GM21360 (cell line): ENCODE data around the gene TBX1.
"Not testable (repeated sequence)": the region's sequence is repeated elsewhere in the genome, so short reads cannot be mapped to it uniquely, and the experiment has no call there.

ENCODE experiments used
- ATAC-seq: cut with Tn5 transposase; IDR thresholded peaks from one replicate; pipeline ENCODE4 v1.9.1; 2021; ENCODE audit warnings: mild to moderate bottlenecking, moderate library complexity; ENCODE audit not compliant: unreplicated experiment

The TBX1 gene

DNA sequence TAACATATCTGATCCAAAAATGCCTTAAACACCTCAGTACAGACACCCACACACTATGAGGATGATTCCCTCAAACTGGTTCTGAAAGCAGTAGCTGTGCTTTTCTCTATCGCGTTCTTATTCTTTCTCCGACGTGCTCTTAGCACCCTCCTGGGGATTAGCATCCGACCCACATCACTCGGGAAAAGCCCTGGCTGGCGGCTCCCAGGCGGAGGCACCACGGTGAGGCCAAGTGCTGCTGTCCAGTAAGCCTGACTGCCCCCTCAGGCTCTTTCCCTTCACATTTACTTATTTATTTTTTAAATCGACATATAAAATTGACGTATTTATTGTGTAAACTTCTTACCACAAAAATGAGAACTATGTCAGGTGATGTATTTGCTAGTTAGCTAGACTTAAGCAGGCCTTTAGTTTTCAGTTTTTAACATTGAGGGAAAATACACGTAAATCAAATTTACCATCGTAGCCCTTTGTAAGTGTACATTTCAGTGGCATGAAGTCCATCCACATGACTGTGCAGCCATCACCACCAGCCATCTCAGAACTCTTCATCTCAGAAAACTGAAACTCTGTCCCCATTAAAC is 19.2 kb downstream of the TBX1 start:
- ATAC-seq, result no peak

DNA sequence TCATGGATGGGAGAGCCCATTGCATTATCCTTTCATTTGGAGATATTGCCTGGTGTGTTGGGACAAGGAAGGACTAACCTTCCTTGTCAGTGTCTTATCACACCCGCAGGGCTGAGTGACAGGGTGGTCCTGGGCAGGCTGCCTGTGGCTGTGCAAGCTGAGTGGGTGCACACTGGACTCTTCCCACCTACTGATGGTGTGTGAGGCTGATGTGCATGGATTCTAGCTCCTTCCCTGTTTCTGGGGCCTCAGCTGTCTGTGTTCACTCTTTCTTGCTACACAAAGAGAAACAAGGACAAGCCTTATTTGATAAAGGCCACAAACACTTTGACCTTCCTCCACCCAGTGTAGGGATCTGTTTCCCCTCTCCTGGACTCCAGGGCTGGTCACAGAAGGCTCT is 22.0 kb downstream of the TBX1 start:
- ATAC-seq, result no peak

DNA sequence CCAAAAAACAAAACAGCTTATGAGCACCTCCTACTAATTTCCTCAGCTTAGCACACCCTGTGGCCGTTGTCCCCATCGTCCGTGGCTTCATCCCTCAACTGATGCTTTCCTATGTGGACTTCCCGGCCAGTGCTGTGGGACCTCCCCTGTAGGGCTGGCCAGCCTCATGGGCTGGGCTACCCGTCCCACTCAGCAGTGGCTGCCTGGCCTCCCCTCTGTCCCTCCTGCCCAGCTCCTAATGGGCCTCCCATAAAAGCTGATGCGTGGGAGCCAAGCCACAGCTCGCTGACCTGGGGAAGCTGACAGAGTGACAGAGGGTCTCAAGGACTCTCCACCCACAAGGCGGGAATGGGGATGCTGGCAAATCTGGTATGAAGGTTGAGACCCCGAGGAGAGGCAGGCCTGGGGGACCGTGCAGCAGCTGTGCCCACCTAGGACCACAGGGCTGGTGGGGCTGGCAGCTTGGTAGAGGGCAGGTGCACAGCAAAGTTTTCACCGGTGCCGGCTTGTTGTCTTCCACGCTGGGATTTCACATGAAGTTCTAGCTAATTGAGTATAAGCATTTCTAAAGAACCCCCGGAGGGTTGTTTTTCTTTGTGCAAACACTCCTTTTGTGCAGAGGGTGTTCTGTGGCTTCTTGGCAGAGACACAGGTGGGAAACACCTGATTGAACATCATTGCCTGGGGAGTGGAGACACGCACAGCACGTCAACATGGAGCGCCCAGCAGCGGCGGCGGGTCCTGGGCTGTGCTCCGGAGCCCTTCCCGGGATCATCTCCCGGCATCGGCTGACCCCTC is 23.2 kb downstream of the TBX1 start:
- ATAC-seq, result no peak

DNA sequence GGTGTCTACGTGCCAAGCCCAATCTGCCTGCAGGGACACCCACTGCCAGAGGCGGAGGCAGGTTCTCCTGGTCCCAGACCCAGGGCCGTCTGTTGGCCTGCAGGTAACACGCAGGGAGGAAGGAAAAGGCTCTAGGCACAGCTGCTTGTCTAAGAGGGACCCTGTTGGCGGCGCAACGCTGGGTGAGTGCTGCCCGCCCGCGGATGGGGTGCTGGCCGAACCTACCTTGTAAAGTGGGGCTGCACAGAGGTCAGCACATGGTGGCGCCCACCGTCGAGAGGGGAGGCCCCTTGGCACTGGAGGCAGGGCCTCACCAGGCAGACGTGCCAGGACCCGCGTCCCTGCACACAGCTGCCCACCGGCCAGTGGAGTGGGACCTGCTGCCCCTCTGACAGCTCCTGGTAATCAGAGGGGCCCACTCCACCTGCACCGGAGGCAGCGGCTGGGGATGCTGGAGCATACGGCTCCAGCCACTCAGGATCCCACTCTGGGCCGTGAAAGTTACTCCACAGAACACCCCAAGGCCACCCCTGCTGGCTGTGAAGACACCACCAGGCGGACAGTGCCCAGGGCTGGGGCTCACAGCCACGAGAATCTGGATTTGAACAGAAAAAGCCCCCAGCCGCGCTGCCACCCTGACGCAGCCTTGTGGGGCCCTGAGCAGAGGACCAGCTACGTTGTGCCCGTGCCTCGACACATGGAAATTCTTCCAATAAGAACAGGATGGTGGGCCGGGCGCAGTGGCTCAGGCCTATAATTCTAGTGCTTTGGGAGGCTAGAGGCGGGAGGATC is 24.0 kb downstream of the TBX1 start:
- ATAC-seq, result no peak

DNA sequence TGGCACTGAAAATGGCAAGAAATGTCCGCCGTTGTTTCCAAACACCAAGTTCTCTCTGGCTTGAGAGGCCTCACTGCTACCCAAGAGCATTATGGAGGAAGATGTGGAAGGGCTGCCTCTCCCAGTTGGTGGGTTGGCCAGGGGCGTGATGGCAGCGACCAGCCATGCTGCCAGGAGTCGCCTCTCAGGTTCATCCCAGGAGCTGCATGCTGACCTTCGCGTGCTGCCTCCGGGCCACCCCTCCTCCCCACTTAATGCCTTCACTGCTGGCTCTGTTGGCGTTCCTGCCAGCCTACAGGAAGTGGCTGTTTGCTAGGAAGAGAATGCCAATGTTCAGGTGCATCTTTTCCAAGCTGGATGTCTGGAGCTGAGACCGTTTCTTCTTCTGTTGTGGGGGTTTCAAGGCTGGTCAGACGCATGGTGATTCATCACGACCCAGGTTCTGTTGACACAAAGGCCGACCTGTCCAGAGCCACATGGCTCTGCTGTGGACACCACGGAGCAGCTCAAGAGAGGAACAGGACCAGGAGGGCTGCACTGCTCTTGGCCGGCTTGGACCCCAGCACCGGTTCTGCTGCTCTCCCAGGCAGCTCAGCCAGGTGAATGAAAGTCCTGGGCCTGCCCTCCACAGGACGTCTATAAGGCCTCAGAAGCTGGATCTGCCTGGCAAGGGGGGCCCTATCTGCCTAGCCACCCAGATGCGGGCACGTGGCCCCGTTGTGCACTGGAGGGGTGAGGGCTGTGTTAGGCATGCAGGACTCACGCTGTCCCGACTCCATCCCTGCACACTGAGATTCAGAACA is 25.1 kb downstream of the TBX1 start:
- no peak for ATAC-seq

DNA sequence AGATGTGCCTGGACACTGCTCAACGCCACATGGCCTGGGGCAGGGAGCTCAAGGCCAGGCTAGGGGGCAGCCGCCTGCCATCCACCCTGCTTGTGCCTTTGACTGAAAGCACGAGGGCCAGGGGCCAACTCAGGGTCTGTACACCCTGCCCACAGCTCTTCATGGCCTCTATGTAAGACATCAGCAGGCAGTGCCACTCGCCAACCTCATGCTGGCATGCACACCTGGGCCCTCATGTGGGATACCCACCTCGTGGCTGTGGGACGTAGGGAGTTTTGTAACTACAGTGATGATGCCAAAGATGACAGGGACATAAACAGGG is 25.6 kb downstream of the TBX1 start:
- ATAC-seq, result no peak

DNA sequence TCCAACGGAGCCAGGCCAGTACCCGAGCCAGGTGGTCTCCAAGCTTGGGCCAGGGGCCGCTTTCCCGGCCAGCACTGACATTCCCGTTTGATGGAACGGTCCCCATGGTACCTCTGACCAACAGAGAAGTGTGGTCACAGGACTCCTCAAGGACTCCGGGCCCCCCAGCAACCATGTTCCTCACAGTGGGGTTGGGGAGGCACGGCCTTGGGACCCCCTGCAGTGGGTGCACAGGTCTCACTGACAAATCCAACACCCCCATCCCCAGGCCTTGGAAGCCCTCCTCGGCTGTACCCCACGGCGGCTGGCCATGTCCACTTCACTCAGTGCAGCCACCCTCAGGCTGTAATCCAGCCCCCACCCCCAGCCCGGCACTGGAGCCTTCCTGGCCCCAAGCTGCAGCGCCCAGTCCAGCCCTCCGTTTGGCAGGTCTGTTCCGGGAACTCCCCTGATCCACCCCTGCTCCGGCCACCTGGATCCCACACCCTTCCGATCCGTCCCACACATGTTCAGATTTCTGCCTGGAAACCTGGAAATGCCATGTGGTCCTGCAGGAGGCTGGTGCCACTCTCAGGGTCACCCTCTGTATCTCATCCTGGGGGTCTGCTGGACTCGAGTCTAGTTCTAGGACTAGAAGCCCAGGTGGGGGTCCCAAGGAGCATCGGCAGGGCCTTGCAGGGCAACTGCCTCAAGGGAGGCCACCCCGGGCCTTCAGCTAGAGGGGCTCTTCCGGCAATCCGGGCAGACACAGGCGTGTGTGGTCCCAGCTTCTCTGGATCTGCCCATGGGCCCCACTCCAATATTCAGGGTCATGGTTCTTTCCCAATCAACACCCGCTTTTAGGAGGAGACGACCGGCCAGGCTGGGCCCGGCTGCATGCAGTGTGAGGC is 26.6 kb downstream of the TBX1 start:
- ATAC-seq, result no peak

DNA sequence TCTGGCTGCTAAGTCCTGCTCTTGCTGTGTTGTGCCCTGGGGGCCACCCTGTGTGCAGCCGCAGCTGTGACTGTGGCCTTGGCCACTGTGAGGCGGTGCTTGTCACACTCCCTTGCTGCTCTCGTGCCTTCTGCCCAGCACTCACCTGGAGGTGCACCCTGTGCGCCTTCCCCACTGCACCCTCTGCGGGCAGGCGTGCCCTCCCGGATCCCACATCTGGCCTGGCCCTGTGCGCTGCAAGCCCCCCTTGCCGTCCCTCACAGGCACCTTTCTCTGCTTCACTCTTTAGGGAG is 27.2 kb downstream of the TBX1 start:
- ATAC-seq, result no peak

DNA sequence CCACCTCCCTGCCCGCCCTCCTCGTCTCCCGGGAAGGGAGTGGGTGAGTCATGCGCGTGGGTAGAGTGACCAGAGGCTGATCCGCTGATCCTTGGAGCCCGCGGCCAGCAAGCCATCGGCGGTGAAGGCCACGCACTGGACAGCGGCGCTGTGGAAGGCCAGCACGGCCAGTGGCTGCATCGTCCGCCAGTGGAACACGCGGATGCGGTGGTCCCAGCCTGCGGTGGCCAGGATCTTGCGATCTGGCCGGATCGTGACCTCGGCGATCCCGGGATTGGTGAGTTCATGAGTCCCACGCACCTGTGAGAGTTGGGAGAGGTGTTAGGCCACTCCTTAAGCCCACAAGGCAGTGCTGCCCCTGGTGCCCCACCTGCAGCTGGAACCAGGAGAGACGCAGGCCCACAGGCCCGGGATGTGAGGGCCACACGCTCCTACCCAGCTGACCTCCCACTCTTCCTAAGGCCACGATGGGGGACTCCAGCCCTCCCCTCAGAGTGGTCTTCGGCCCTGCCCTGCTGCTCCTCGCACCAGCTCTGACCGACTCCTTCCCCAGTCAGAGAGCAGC is 28.2 kb downstream of the TBX1 start:
- ATAC-seq, result no peak

DNA sequence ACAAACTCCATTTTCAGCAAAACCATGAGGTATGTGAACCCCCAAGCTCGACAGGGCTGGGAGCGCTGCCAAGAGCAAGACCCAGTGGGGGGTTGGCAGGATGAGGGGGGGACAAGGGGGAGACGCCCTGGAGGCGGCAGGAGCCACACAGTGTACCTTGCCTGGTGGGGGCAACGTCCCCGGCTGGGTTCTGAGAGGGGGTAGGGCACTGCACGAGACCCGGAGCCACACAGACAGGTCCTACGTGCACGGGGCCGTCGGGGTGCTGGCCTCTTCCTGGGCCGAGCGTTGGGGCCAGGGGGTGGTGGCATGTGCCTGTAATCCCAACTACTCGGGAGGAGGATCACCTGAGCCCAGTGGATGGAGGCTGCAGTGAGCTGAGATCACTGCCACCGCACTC is 28.8 kb downstream of the TBX1 start:
- no peak for ATAC-seq

DNA sequence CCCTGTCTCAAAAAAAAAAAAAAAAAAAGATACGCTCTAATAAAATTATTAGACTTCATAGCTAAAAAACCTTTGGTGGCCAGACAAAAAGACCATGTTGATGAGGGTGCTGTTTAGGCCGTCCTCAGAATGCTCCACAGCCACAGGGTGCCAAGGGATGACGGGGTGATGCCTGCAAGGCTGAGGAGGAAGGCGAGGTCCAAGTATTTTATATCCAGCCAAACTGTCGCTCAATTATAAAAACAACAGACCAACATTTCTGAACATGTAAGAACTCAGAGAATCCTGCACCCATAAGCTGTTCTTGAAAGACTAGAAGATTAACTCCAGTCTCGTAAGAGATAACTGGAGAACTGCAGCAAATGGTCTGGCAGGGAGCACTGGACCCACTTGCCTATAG is 29.2 kb downstream of the TBX1 start:
- ATAC-seq, result no peak

DNA sequence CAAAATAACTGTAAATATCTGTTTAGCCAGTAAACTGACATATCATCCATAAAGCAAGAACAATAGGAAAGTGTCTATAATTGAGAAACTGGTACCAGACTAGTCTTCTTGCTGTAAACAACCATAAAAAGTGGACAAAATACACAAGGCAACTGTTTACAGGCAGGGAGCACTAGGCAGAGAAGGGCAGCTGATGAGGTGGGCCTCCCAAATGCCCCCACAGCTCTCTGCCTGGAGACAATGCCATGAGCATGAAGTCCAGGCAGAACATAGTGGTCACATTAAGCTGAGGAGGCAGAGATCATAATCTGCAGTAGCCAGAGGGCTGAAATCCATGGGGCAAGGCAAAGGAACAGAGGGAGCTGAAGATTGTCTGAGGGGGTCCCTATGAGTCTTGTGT is 30.7 kb downstream of the TBX1 start:
- ATAC-seq, result no peak

DNA sequence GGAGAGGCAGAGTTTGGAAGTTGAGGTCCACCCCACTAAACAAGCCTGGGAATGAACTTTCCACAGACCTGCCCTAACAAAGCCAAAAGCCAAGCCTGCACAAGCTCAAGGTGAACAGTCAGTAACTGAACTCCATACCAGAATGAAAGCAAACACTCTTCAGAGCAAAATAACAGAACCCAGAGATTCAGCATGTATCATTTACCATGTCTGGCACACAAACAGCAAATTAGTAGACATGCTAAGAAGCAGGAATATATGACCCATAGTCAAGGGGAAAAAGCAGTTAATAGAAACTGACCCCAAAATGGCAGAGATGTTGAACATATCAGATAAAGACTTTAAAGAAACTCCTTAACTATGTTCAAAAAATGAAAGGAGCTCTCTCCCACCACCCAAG is 31.3 kb downstream of the TBX1 start:
- no peak for ATAC-seq

DNA sequence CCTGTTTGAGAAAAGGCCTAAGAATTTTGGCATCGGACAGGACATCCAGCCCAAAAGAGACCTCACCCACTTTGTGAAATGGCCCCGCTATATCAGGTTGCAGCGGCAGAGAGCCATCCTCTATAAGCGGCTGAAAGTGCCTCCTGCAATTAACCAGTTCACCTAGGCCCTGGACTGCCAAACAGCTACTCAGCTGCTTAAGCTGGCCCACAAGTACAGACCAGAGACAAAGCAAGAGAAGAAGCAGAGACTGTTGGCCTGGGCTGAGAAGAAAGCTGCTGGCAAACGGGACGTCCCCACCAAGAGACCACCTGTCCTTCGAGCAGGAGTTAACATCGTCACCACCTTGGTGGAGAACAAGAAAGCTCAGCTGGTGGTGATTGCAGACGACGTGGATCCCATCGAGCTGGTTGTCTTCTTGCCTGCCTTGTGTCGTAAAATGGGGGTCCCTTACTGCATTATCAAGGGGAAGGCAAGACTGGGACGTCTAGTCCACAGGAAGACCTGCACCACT is 31.9 kb downstream of the TBX1 start:
- ATAC-seq, result not testable (repeated sequence)

DNA sequence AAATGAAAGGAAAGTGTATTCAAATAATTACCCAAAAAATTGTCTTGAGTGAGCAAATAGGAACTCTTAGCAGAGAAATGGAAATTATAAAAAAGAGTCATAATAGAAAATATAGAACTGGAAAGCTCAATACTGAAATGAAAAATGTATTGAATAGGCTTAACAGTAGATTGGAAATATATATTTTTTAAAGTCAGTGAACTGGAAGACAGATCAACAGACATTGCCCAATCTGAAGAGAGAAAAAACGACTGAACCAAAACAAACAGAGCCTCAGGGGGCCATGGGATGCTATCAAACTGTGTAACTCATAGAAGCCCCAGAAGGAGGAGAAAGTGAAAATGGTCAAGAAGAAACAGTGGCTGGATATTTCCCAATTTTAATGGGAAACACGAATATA is 32.6 kb downstream of the TBX1 start:
- ATAC-seq, result no peak

DNA sequence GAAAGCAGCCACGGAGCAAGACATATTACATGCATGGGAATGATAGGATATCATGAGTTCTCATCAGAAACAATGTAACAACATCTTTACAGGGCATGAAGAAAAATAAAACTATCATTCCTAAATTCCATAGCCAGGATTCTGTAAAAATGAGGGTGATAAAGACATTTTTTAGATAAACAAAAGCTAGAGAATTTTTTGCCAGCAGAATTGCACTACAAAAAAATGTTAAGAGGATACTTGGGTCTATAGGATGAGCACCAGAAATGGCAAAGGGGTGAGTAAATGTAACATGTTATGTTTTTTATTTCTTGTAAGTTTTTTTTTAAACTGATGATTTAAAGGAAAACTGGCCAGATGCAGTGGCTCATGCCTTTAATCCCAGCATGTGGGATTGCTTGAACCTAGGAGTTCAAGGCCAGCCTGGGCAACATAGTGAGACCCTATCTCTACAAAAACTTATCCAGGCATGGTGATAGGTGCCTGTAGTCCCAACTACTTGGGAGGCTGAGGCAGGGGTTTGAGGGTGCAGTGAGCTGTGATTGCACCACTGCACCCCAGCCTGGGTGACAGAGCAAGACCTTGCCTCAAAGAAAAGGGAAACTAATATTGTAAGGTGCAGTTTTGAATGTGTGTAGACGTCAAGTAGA is 33.2 kb downstream of the TBX1 start:
- ATAC-seq, result no peak

DNA sequence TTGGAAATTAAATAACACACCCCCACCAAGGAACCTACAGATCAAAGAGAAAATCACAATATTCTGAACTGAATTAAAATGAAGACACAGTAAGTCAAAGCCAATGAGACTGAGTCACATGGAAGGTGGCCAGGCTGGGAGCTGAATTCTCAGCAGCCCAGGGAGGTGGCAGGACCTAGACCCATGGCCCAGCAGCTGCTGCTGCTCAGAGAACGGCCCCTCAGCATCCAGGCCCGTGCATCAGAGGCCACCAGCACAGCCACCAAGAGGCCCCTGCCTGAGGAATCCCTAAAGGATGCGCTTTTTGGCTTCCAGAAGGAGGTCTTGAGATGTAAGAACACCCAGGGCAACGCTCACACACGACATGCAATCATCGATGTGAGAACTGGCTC is 35.0 kb downstream of the TBX1 start:
- no peak for ATAC-seq

DNA sequence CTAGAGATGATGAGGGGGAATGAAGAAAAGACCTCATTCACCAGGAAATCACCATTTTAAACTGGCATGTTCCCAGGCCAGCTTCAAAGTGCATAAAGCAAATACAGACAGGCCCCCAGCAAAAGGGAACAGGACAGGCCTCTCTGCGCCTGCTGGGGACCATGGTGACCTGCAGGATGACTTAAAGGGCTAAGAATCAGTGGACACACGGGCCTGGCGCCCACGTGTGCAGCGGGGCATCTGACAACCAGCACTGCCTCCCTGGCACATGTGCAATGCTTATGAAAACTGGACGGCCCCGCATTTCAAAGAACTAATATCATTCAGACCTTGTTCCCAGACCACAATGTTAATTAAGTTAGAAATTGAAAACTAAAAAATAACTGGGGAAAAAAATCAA is 35.6 kb downstream of the TBX1 start:
- no peak for ATAC-seq
